Activated T-helper 1 cell treated with anti-CD3 and anti-CD28 coated beads, Interleukin-12 subunit alpha, Interleukin-12 subunit beta, Interleukin-2, Interleukin-4 antibody, amounts not matched to agents 30 ng/mL and 10 ng/mL and 1 ng/mL, durations not matched to agents 14 hours and 24 hours and 36 hours (primary cell): ENCODE data around the gene AGAP1. TPM values are rescaled to one million over a fixed set of nuclear protein-coding genes. Genes with fewer than 3 reads are reported as not detected.

Source experiments
- DNase-seq: peaks from one replicate; pipeline ENCODE4 v3.0.0; 2021; ENCODE audit warnings: low spot score
- H3K27ac Mint-ChIP-seq: one replicate; pipeline ENCODE4 v1.8.0; 2021; ENCODE audit warnings: mild to moderate bottlenecking, mixed read lengths
- H3K27me3 Mint-ChIP-seq: one replicate; pipeline ENCODE4 v1.8.0; 2022; ENCODE audit warnings: mild to moderate bottlenecking, moderate library complexity, mixed read lengths; ENCODE audit not compliant: insufficient read depth
- H3K36me3 Mint-ChIP-seq: one replicate; pipeline ENCODE4 v1.8.0; 2021; ENCODE audit warnings: low read depth, mixed read lengths
- H3K4me1 Mint-ChIP-seq: one replicate; pipeline ENCODE4 v1.8.0; 2021; ENCODE audit warnings: low read depth, mixed read lengths
- H3K4me3 Mint-ChIP-seq: one replicate; pipeline ENCODE4 v1.8.0; 2021; ENCODE audit warnings: mild to moderate bottlenecking, moderate library complexity, mixed read lengths
- H3K9me3 Mint-ChIP-seq: one replicate; pipeline ENCODE4 v1.8.0; 2021; ENCODE audit warnings: mixed read lengths
- intact Hi-C: fragments of 100-400 bp; cut with micrococcal nuclease; formaldehyde crosslinking; loops from one replicate; pipeline ENCODE4 v1.15.1; 2024
- total RNA-seq: library from RNA; stranded (reverse); gene quantifications from 2 replicates; pipeline ENCODE4 v1.2.3, GENCODE V29; 2022

Gene AGAP1
- total RNA-seq, 1 donor from 2014 or later: 2.0 TPM

DNA sequence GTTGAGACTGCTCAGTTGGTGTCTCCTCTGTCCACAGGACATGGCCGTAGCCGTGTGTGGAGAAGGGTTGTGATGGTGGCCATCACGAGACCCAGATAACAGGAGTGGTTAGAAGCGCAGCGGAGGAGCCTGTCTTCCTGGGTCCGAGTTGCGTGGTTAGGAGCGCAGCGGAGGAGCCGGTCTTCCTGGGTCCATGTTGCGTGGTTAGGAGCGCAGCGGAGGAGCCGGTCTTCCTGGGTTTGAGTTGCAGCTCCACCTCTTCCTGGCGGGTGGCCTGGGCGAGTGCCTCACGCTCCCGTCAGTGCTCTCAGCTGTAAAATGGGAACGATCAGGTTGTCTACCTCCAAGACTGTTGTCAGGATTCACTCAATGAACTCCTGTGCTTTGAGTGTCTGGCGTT is 498.2 kb downstream of the AGAP1 start:
- Mint-ChIP-seq H3K36me3 (no peaks in the 10 kb centered on the region), H3K9me3 (no peaks in the 10 kb centered on the region), H3K4me1 (no peaks in the 10 kb centered on the region), H3K27ac (no peak overlapping the region), H3K27me3 (peaks cover 1% of the 10 kb centered on the region), H3K4me3 (no peak overlapping the region)
- intact Hi-C loops: no loop called here
- no peak for DNase-seq

DNA sequence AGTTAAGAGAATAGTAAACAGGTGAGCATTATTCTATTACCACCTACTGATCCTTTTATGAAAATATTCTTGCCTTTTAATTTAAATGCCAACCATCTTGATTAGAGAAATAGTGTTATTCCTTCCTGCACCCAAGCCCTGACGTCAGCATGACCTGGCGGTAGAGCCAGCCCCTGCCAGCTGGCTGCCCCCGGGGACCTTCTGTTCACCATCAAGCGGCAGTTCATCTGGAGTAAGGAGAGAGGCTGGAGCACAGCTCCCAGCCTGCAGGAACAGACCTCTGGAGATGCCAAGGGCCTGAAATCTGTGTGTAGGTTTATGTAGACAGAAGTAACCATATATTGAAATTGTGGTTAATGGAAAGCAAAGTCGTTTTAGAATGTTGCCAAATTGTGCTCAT is 502.6 kb downstream of the AGAP1 start:
- no peaks in the 10 kb centered on the region for H3K4me1 Mint-ChIP-seq
- no peak for DNase-seq
- H3K9me3 Mint-ChIP-seq: no peaks in the 10 kb centered on the region
- intact Hi-C loops: no loop called here
- no peak overlapping the region for H3K27ac Mint-ChIP-seq
- H3K4me3 Mint-ChIP-seq: no peak overlapping the region
- H3K27me3 Mint-ChIP-seq: peaks cover 1% of the 10 kb centered on the region
- H3K36me3 Mint-ChIP-seq: no peaks in the 10 kb centered on the region

DNA sequence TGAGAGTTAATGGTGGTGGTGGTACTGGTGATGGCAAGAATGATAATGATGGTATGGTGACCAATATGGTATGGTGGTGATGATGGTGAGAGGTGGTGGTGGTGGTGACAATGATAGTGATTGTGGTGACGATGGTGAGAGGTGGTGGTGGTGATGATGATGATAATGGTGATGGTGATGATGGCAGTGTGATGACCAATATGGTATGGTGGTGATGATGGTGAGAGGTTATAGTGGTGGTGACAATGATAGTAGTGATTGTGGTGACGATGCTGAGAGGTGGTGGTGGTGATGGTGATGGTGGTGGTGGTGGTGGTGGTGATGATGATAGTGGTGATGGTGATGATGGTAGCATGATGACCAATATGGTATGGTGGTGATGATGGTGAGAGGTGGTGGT is 505.2 kb downstream of the AGAP1 start:
- H3K9me3 Mint-ChIP-seq: no peaks in the 10 kb centered on the region
- intact Hi-C loops: no loop called here
- H3K4me3 Mint-ChIP-seq: no peak overlapping the region
- H3K27ac Mint-ChIP-seq: no peak overlapping the region
- H3K36me3 Mint-ChIP-seq: no peaks in the 10 kb centered on the region
- H3K27me3 Mint-ChIP-seq: peaks cover 1% of the 10 kb centered on the region
- DNase-seq: no peak
- H3K4me1 Mint-ChIP-seq: no peaks in the 10 kb centered on the region

DNA sequence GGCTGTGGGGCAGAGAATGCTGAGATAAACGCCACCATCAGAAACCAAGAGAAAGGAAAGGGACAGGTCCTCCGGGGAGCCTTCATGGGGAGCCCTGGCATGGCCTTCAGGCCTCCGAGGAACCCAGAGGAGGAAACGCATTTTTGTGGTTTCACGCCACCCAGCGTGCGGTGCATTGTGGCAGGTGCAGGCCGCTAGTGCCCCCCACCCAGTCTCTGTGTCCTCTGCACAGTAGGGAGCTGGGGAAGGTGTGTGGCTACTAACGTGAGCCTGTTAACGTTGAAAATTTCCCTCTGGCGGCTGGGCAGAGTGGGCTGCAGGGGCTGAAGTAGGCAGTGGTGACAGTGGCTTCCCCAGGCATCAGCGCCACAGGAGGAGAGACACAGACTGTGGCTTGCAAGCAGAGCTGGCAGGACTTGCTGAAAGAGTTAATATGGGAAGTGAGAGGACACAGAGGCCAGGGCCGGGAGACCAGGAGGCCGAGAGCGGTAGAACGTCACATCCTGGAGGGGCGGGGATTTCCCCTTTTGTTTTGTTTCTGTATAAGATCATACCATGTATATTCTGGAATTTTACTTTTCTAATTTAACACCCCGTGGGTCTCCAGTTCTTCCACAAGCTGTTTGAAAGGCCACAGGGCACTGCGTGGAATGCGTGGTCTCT is 507.5 kb downstream of the AGAP1 start:
- no peak for DNase-seq
- Mint-ChIP-seq H3K9me3 (no peaks in the 10 kb centered on the region), H3K4me3 (no peak overlapping the region), H3K27me3 (peaks cover 3% of the 10 kb centered on the region), H3K36me3 (no peaks in the 10 kb centered on the region), H3K27ac (no peak overlapping the region), H3K4me1 (no peaks in the 10 kb centered on the region)
- intact Hi-C loops: no loop called here

DNA sequence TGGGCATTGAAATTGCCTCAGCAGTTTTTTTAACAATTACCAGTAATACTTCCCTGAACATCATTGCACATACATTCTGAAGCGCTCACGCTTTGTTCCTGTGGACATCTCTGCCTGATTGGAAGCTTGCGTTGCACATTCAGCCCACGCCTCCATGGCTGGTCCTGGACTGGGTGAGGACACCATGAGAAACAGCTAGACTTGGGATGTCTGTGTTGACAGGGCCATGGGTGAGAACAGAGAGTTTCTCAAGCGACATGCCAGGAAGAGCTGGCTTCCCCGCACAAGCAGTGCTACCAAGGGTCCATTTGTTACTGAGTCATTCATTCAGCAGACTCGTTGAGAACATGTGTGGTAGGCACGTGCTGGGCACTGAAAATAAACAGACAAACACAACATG is 508.0 kb downstream of the AGAP1 start:
- Mint-ChIP-seq H3K27ac (no peak overlapping the region), H3K36me3 (no peaks in the 10 kb centered on the region), H3K4me3 (no peak overlapping the region), H3K9me3 (no peaks in the 10 kb centered on the region), H3K27me3 (peaks cover 3% of the 10 kb centered on the region), H3K4me1 (no peaks in the 10 kb centered on the region)
- no peak for DNase-seq
- intact Hi-C loops: no loop called here

DNA sequence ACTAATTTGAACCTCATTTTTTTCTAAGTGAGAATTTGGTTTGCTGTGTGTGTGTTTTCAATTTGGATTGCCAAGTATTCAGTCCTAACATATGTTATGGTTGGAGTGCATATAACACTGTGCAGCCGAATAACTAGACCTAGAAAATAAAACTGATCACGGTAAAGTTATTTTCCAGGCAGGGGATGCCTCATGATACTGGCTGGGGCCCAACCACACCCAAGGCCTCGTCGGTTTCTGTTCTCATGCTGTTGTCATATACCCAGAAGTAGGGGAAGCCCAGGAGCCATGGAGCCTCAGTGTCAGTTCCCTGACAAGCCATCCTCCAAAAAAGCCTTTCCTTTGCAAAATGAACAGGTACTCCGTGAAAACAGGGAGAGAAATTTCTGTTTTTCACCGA is 514.2 kb downstream of the AGAP1 start:
- H3K4me1 Mint-ChIP-seq: no peaks in the 10 kb centered on the region
- no peak for DNase-seq
- no peaks in the 10 kb centered on the region for H3K9me3 Mint-ChIP-seq
- intact Hi-C loops: no loop called here
- H3K36me3 Mint-ChIP-seq: no peaks in the 10 kb centered on the region
- H3K27me3 Mint-ChIP-seq: peaks cover 3% of the 10 kb centered on the region
- no peak overlapping the region for H3K4me3 Mint-ChIP-seq
- H3K27ac Mint-ChIP-seq: no peak overlapping the region

DNA sequence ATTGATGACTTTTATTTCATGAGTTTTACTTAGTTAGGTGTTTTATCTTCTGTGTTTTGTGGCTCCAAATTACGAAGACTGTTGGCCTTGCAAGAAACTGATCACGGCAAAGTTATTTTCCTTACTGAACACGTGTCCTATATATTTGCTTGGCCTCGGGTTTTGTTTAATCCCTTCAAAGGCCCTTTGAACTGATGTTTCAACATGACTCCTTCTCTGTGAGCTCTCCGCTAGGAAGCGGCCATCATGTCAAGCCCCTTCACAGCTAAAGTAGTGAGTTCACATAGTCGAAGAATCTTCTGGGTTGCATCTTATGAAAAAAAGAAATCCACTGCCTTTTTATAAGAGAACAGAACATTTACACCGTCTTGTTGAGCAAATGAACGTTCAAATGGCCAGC is 515.0 kb downstream of the AGAP1 start:
- no peak overlapping the region for H3K27ac Mint-ChIP-seq
- H3K36me3 Mint-ChIP-seq: no peaks in the 10 kb centered on the region
- no peak for DNase-seq
- H3K4me1 Mint-ChIP-seq: no peaks in the 10 kb centered on the region
- H3K9me3 Mint-ChIP-seq: no peaks in the 10 kb centered on the region
- intact Hi-C loops: no loop called here
- peaks cover 3% of the 10 kb centered on the region for H3K27me3 Mint-ChIP-seq
- no peak overlapping the region for H3K4me3 Mint-ChIP-seq

DNA sequence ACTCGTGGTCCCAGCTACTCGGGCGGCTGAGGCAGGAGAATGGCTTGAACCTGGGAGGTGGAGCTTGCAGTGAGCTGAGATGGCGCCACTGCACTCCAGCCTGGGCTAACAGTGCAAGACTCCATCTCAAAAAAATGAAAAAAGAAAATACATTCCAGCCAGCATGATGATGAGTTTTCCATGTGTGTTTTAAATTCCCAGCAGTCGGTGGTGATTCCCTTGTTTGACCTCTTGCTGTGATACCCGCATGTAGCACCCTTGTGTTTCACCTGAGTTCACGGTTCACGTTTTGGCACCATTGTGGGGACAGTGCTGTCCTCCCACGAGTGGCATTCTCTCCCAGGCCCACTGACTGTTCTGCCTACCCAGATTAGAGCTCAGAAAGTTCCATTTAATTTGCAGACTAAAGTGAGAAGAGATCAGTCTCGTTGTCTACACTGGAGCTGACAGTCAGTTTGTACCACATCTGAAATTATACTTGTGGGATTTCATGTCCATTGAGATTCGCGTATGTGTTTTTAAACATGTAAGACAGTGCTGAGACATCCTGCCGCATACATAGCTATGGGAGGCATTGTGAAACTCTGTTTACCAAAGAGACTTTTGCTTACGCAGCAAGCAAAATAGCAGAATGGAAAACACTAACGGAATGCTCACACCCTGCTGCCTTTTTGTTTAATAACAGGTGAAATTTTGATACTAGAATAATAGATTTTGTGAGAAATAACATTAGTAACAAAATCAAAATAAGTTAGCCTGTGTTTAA is 517.3 kb downstream of the AGAP1 start:
- no peaks in the 10 kb centered on the region for H3K36me3 Mint-ChIP-seq

DNA sequence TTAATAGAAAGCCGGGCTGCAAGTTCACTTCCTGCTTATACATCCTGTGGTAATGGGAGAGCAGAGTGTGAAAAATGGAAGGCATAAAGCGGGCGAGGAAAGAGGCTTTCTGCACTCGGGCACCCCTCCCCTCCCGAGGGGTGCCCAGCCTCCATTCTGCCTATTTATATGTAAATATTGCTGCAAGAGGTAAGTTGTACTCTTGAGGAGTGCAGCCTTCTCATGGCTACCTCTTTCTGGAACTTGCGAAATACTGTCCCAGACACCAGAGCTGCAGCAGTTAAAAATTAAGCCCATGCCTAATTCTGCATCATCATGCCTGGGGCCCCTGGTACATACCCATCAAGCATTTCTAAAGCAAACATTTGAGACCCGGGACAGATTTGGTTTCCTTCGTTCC is 518.3 kb downstream of the AGAP1 start:
- Mint-ChIP-seq H3K4me1 (no peaks in the 10 kb centered on the region), H3K27ac (no peak overlapping the region), H3K9me3 (no peaks in the 10 kb centered on the region), H3K36me3 (no peaks in the 10 kb centered on the region), H3K27me3 (peaks cover 10% of the 10 kb centered on the region), H3K4me3 (no peak overlapping the region)
- DNase-seq: no peak
- intact Hi-C loops: no loop called here

More for the DNA sequence above, 517.3 kb downstream of the AGAP1 start:
- H3K9me3 Mint-ChIP-seq: no peaks in the 10 kb centered on the region
- no peak overlapping the region for H3K4me3 Mint-ChIP-seq
- H3K27me3 Mint-ChIP-seq: peaks cover 10% of the 10 kb centered on the region
- no peak for DNase-seq
- no peak overlapping the region for H3K27ac Mint-ChIP-seq
- intact Hi-C loops: no loop called here
- no peaks in the 10 kb centered on the region for H3K4me1 Mint-ChIP-seq

DNA sequence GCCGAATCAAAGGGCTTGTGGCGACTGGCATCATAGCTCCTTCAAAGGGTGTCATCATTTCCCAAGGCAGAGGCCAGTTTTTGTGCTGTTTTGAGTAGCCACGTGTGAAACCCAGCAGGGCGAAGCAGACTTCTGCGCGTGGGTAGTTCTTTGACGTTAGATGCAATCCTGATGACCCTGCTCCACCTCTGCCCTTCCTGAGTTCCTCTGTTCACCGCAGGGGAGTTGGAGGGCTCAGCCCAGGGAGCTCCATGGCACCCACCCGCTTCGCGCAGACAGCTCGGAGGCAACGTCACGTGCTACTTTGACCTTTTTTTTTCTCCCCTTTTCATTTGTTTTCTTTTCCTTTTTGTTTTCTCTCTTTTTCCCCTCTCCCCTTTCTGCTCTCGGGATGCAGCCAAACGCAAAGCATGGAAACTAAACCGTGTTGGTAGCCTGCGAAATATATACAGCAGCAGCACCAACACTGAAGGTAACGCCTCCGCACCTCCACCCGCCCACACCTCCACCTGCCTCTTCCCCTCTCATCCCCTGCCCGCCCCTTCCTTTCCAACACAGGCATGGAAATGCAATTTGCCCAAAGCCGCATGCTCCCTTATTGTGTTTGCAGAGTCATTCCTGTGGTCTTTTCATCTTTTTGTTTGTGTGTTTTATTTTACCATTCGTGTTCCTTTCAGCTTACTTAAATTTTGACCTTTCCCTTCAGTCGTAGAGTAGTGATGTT is 520.7 kb downstream of the AGAP1 start:
- Mint-ChIP-seq H3K9me3 (no peaks in the 10 kb centered on the region), H3K4me3 (no peak overlapping the region), H3K36me3 (no peaks in the 10 kb centered on the region), H3K27me3 (peaks cover 10% of the 10 kb centered on the region), H3K27ac (no peak overlapping the region), H3K4me1 (no peaks in the 10 kb centered on the region)
- intact Hi-C loops: no loop called here
- no peak for DNase-seq

DNA sequence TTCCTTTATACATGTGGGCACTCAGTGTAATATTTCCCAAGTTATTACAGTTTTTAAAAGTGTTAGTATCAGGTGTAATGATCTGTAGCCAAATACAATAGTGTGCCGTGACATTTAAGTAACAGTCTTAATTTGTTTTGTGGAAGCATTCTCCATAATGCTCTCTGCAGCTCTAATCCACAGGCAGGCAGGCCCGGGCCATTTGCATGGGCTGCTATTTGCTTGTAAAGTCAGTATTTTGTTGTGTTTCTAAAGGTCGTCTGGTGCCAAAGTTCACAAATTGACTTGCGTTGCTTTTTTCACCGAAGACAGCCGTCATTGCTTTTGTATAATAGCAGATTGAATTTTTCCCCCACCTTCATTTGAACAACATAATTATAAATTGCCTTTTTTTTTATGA is 521.3 kb downstream of the AGAP1 start:
- H3K4me1 Mint-ChIP-seq: no peaks in the 10 kb centered on the region
- H3K36me3 Mint-ChIP-seq: no peaks in the 10 kb centered on the region
- no peak overlapping the region for H3K4me3 Mint-ChIP-seq
- no peak for DNase-seq
- no peak overlapping the region for H3K27ac Mint-ChIP-seq
- peaks cover 10% of the 10 kb centered on the region for H3K27me3 Mint-ChIP-seq
- H3K9me3 Mint-ChIP-seq: no peaks in the 10 kb centered on the region
- intact Hi-C loops: no loop called here

DNA sequence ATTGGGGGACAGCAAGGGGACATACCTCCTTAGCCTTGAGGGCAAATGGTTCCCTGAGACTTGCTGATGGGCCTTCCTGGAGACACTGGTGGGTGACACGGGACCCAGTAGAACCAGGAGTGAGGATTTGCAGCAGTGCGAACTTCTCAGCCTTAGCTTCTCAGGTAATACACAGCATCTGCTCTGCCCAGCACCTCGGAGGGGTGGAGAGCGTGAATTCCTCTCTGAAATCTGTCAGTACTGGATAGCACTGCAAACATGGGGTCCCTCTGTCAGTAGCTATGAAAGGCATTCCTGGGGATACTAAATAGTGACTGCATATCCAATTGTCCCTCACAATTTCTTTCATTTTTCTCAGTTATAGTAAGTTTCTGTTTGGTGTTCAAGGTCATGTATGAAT is 522.7 kb downstream of the AGAP1 start:
- no peaks in the 10 kb centered on the region for H3K4me1 Mint-ChIP-seq
- no peaks in the 10 kb centered on the region for H3K36me3 Mint-ChIP-seq
- no peak overlapping the region for H3K4me3 Mint-ChIP-seq
- H3K27ac Mint-ChIP-seq: no peak overlapping the region
- DNase-seq: no peak
- peaks cover 10% of the 10 kb centered on the region for H3K27me3 Mint-ChIP-seq
- no peaks in the 10 kb centered on the region for H3K9me3 Mint-ChIP-seq
- intact Hi-C loops: no loop called here

DNA sequence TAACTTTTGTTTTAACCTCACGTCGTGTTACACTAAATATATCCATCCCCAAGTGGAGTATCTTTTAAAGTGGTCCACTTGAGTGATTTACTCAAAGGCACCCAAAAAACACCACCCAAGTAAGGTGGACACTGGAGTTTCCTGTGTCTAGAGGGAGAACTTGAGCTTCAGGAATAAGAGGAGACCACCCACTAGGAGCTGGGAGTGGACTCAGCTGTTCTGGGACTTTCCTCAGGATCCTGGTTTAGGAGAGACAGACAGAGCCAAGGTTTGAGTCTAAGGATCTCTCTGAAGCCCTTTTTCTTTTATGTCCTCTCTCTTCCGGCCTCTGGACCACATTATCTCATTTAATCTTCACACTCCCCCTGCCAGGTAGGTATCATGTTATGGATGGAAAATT is 523.6 kb downstream of the AGAP1 start:
- Mint-ChIP-seq H3K9me3 (no peaks in the 10 kb centered on the region), H3K27ac (no peak overlapping the region), H3K36me3 (no peaks in the 10 kb centered on the region), H3K4me1 (no peaks in the 10 kb centered on the region), H3K4me3 (no peak overlapping the region), H3K27me3 (peaks cover 10% of the 10 kb centered on the region)
- DNase-seq: no peak
- intact Hi-C loops: no loop called here
